GM23248 (cell line): ENCODE data around the gene MINDY3.

Experiments used
- EZH2 ChIP-seq: fragments of 200-600 bp; sonication (generic); IDR thresholded peaks from 2 replicates; pipeline ENCODE4 v1.6.1; 2018; ENCODE audit warnings: antibody characterized with exemption, mild to moderate bottlenecking; ENCODE audit not compliant: insufficient read depth, poor library complexity, severe bottlenecking
- EZH2phosphoT487 ChIP-seq: fragments of 200-600 bp; sonication (generic); IDR thresholded peaks from 2 replicates; pipeline ENCODE4 v1.6.1; 2018; ENCODE audit warnings: antibody characterized with exemption, moderate library complexity, mild to moderate bottlenecking, low read depth; ENCODE audit not compliant: insufficient read depth

DNA sequence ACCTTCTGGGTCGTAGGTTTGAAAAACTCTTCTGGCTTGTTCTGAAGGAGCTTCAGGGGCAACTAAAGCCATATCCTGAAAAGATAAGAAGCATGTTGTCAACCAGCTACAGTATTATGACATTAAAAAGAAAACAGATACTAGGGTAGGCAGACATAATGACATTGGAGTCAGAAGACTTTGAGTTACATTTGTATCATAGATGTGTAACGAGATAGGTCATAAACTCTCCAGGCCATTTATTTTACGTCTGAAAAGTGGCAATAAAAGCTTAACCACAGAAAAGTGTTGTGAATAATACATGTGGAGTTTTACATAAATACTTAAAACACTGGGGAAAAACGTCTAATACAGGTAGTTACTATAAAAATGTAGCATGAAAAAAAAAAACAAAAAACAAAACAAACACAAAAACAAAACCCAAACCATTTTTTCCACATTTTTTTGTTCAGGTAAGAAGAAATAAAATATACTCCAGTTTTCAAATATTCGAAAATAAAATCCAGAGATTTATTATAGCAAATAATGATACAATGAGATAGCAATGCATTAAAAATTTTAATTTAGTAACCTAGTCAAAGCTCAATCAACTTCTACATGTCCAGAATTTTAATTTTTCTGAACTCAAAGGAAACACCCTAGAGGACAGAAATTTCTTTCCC lies 64.1 kb downstream of the MINDY3 start:
- TF ChIP-seq EZH2 (no peak), EZH2phosphoT487 (no peak)
